A549 (cell line): ENCODE data around the gene CCDC152. TPM values are rescaled to one million over a fixed set of nuclear protein-coding genes. Genes with fewer than 3 reads are reported as not detected.

Source experiments
- ATAC-seq, 2 experiments: fragments of 200-7000 bp in 1 of 2; fragments of >200 bp in 1 of 2; cut with Nextera tagmentation in 1 of 2; cut with Tn5 transposase in 1 of 2; 3 replicates each; pipeline versions ENCODE4 v1.8.0 to v1.9.1; 2018 to 2020; ENCODE audit warnings: mild to moderate bottlenecking in 1 of 2, moderate library complexity in 1 of 2
- CTCF ChIA-PET: fragments of 300-600 bp; sonication (Branson Sonifier 250); formaldehyde crosslinking; extraction: SDS; loops from one replicate; lab custom pipeline; 2021; ENCODE audit warnings: antibody characterized with exemption, inconsistent platforms; lab: Yijun Ruan, JAX
- POLR2A ChIA-PET: fragments of 350-600 bp; formaldehyde crosslinking; extraction: SDS; loops from one replicate; lab custom pipeline; 2021; ENCODE audit warnings: antibody characterized with exemption, inconsistent platforms; lab: Yijun Ruan, JAX
- DNase-seq, 2 experiments: peaks; one replicate each; pipeline versions ENCODE4 v3.0.0 to v3.0.0-alpha.2; 2011 to 2016; ENCODE audit warnings: low read depth in 1 of 2, low spot score in 1 of 2
- FAIRE-seq: peaks from 2 replicates; lab custom pipeline; 2011; peaks lifted over from hg19 to GRCh38; lab: Jason Lieb, UNC
- H3K27ac ChIP-seq, 2 experiments: fragments of >200 bp; sonication (Bioruptor Twin); formaldehyde crosslinking; 3 replicates each; pipeline ENCODE4 v1.5.1; 2016 to 2017
- H3K4me1 ChIP-seq: fragments of >200 bp; sonication (Bioruptor Twin); formaldehyde crosslinking; 3 replicates; pipeline ENCODE4 v1.6.1; 2016
- H3K4me2 ChIP-seq: fragments of >200 bp; sonication (Bioruptor Twin); formaldehyde crosslinking; 3 replicates; pipeline ENCODE4 v1.6.1; 2016
- H3K4me3 ChIP-seq: fragments of >200 bp; sonication (Bioruptor Twin); formaldehyde crosslinking; 3 replicates; pipeline ENCODE4 v1.5.1; 2016
- H3K9me3 ChIP-seq: fragments of >200 bp; sonication (Bioruptor Twin); formaldehyde crosslinking; 3 replicates; pipeline ENCODE4 v1.6.1; 2016
- CBX8 ChIP-seq: fragments of 200-600 bp; sonication (generic); IDR thresholded peaks from 2 replicates; pipeline ENCODE4 v1.6.1; 2016
- CEBPB ChIP-seq, 2 experiments: fragments of >200 bp in 1 of 2; sonication (Bioruptor Twin) in 1 of 2; formaldehyde crosslinking in 1 of 2; IDR thresholded peaks; 2 replicates each; pipeline ENCODE4 v1.6.1; 2012 to 2016
- CHD4 ChIP-seq: fragments of 200-600 bp; sonication (generic); IDR thresholded peaks from 2 replicates; pipeline ENCODE4 v1.6.1; 2016; ENCODE audit warnings: antibody characterized with exemption, mild to moderate bottlenecking, borderline replicate concordance
- EHF ChIP-seq: fragments of 250-450 bp; sonication (Bioruptor Pico); IDR thresholded peaks from 2 replicates; pipeline ENCODE4 v1.5.0; 2020; ENCODE audit warnings: mild to moderate bottlenecking
- EP300 ChIP-seq, 2 experiments: fragments of >200 bp; sonication (Bioruptor Twin); formaldehyde crosslinking; IDR thresholded peaks; 2 replicates in 1 of 2; 3 replicates in 1 of 2; pipeline ENCODE4 v1.6.1; 2016 to 2017
- FOSB ChIP-seq: fragments of 250-450 bp; sonication (Bioruptor Pico); IDR thresholded peaks from 2 replicates; pipeline ENCODE4 v1.5.0; 2020; ENCODE audit warnings: mild to moderate bottlenecking, moderate library complexity
- FOSL2 ChIP-seq, 2 experiments: fragments of 450-650 bp in 1 of 2; fragments of >200 bp in 1 of 2; sonication (Bioruptor Twin) in 1 of 2; formaldehyde crosslinking; IDR thresholded peaks; 2 replicates each; pipeline versions ENCODE4 v1.5.0 to v1.6.1; 2016 to 2020; ENCODE audit warnings: mild to moderate bottlenecking in 1 of 2, moderate library complexity in 1 of 2
- JUN ChIP-seq, 2 experiments: fragments of >200 bp; sonication (Bioruptor Twin); formaldehyde crosslinking; IDR thresholded peaks; 2 replicates in 1 of 2; 3 replicates in 1 of 2; pipeline ENCODE4 v1.6.1; 2016 to 2017
- JUNB ChIP-seq: fragments of >200 bp; sonication (Bioruptor Twin); formaldehyde crosslinking; IDR thresholded peaks from 2 replicates; pipeline ENCODE4 v1.6.1; 2016
- KDM1A ChIP-seq: fragments of 200-600 bp; sonication (generic); IDR thresholded peaks from 2 replicates; pipeline ENCODE4 v1.6.1; 2016; ENCODE audit warnings: low read depth, mild to moderate bottlenecking
- MAFK ChIP-seq: fragments of 450-650 bp; IDR thresholded peaks from 2 replicates; pipeline ENCODE4 v1.6.1; 2014; ENCODE audit not compliant: partially characterized antibody
- PHF8 ChIP-seq: fragments of 200-600 bp; sonication (generic); IDR thresholded peaks from 2 replicates; pipeline ENCODE4 v1.6.1; 2016; ENCODE audit warnings: low read depth, mild to moderate bottlenecking, antibody characterized with exemption, moderate library complexity, borderline replicate concordance
- SMC3 ChIP-seq: fragments of >200 bp; sonication (Bioruptor Twin); formaldehyde crosslinking; IDR thresholded peaks from 3 replicates; pipeline ENCODE4 v1.6.1; 2018; ENCODE audit warnings: inconsistent platforms
- SREBF2 ChIP-seq: fragments of 450-650 bp; IDR thresholded peaks from 2 replicates; pipeline ENCODE4 v1.6.1; 2014; ENCODE audit warnings: mild to moderate bottlenecking, moderate library complexity
- TP53 ChIP-seq: fragments of 250-450 bp; sonication (Bioruptor Pico); IDR thresholded peaks from 2 replicates; pipeline ENCODE4 v1.5.0; 2021; ENCODE audit warnings: mild to moderate bottlenecking, moderate library complexity
- whole genome bisulfite sequencing: methylation state at CpG from one replicate; pipeline ENCODE4 v1.1.6; 2017; ENCODE audit errors: missing lambda C conversion rate; 5-methylcytosine and 5-hydroxymethylcytosine counted together
- polyA plus RNA-seq, 4 experiments: library from polyadenylated mRNA; depleted of rRNA in 3 of 4; stranded (reverse); fragments of >200 nt; fragmentation: RNase III in 1 of 4; extraction: RNeasy Plus Mini Kit Qiagen cat#74134 plus additional on column Dnase treatment in 1 of 4; gene quantifications; 2 replicates in 3 of 4; 3 replicates in 1 of 4; pipeline ENCODE4 v1.2.3, GENCODE V29; 2011 to 2017
- TF ChIP-seq, protein P1 (sequence below): fragments of 250-450 bp; sonication (Bioruptor Pico); IDR thresholded peaks from 2 replicates; pipeline ENCODE4 v1.5.0; 2020; ENCODE audit warnings: low read depth, mild to moderate bottlenecking, moderate library complexity
- TF ChIP-seq, protein P2 (sequence below): IDR thresholded peaks from 2 replicates; pipeline ENCODE4 v1.6.1; 2012

The CCDC152 gene
- polyA plus RNA-seq, 2 of the 4 experiments (the other 2 are of a cell fraction): not detected

DNA sequence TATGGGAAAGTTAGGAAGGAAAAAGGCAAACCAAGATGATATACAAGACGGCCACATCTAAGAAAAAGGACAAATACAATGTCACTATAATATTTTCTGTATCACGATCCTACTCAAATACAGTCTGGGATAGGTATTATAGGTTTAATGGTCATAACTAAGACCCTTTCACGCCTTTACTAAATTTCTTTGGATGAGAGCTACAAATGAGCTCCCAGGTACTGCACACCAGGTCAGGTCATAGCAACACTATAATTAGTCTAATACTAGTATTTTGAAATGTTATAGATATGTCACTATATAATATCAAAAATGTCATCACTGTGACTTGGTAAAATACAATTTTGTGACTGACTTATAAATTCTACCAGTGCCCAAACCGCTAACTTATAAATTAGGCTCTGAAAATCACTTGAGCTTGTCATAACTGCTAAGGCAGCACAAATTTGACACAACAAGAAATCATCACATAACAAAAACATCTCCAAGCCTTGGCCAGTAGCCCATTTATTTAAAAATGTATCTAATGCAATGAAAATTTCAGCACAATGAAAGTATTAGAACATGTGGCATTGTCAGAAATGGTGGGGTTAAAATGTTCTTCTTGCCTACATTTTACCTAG, 48.2 kb downstream of the CCDC152 start:
- no peak overlapping the region for H3K27ac ChIP-seq
- no peaks in the 10 kb centered on the region for H3K4me1 ChIP-seq
- WGBS: 64% methylated on average over 4 of the region's 4 CpGs
- no peak for TF ChIP-seq EP300 (IDR thresholded peaks at IDR 0.05)
- TF ChIP-seq JUNB: no peak
- CTCF ChIA-PET: no interaction called here
- DNase-seq (no peak), FAIRE-seq (no peak), ATAC-seq (no peak)
- H3K4me2 ChIP-seq: no peak overlapping the region
- H3K9me3 ChIP-seq: no peaks in the 10 kb centered on the region
- no peak overlapping the region for H3K4me3 ChIP-seq
- POLR2A ChIA-PET: no interaction called here

DNA sequence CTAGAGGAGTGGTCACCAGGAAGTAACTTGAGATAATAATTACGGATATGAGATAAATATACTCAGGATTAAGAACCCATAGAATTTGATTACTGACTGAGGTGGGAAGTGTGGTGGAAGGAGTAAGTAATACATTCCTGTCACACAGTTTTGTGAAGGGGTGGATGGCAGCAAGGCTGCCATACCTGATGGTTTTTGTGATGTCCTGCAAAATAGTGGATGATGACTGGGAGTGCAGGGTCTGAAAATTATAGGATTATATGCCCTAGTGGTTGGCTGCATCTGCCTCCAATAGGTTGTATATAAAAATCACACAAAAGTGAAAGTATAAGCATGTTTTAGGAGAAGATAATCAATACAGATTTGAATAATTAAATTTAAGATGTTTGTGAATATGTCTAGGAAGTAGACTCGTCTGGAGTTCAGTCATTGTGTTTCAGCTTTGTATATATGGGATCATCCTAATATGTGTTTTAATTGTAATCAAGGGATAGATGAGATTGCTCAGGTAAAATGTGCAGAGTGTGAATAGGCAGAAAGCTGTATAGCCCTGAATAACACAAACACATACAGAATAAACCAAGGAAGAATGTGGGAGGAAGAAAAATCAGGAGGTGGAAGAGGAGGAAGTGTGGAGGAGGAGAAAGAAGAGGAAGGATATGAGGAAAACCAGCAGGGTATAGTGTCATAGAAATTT, 49.5 kb downstream of the CCDC152 start:
- ChIA-PET POLR2A (no interaction called here), CTCF (no interaction called here)
- no peak for FAIRE-seq
- Histone ChIP-seq H3K4me1 (no peaks in the 10 kb centered on the region), H3K9me3 (no peaks in the 10 kb centered on the region), H3K27ac (no peak overlapping the region), H3K4me3 (no peak overlapping the region), H3K4me2 (no peak overlapping the region)
- ATAC-seq: no peak
- TF ChIP-seq, protein P1, sequence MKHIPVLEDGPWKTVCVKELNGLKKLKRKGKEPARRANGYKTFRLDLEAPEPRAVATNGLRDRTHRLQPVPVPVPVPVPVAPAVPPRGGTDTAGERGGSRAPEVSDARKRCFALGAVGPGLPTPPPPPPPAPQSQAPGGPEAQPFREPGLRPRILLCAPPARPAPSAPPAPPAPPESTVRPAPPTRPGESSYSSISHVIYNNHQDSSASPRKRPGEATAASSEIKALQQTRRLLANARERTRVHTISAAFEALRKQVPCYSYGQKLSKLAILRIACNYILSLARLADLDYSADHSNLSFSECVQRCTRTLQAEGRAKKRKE (CRISPR knock-in tag): no peak
- TF ChIP-seq PHF8: no peak
- no peak for TF ChIP-seq FOSL2 (IDR thresholded peaks at IDR 0.05)
- no peak for TF ChIP-seq FOSL2 (CRISPR knock-in tag; IDR thresholded peaks at IDR 0.05)
- no peak for TF ChIP-seq CEBPB (IDR thresholded peaks at IDR 0.05)
- TF ChIP-seq JUNB: no peak
- TF ChIP-seq KDM1A: no peak
- TF ChIP-seq MAFK: no peak
- TF ChIP-seq CBX8: no peak
- no peak for TF ChIP-seq CHD4
- TF ChIP-seq, protein P2, sequence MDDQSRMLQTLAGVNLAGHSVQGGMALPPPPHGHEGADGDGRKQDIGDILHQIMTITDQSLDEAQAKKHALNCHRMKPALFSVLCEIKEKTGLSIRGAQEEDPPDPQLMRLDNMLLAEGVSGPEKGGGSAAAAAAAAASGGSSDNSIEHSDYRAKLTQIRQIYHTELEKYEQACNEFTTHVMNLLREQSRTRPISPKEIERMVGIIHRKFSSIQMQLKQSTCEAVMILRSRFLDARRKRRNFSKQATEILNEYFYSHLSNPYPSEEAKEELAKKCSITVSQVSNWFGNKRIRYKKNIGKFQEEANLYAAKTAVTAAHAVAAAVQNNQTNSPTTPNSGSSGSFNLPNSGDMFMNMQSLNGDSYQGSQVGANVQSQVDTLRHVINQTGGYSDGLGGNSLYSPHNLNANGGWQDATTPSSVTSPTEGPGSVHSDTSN: no peak
- TF ChIP-seq EHF (CRISPR knock-in tag): no peak
- TF ChIP-seq SMC3: no peak
- 53% methylated on average over 2 of the region's 2 CpGs for WGBS
- DNase-seq: no peak

DNA sequence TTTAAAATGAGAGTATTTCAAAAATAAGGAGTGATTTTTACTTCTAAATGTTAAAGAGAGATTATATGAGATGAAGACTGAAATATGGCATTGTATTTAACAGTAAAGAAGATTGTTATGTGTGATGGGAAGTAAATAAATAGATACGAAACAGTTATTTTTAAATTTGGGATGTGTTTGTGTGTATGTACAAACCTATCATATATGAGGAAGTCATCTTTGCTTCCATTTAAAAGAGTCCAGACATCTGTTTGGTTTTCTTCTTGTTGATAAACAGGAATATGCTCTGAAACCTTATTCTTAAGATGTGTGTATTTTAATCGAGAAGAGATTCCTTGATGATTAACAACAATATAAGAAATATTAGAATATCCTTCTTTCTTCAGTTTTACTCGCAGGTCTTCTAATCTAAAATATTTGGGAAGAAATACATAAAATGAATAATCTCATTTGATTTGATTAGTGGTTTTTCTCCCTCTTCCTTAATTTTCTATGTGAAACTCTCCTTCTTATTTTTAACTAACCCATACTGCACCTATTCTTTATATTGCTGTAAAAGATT, 50.2 kb downstream of the CCDC152 start:
- ATAC-seq (no peak), DNase-seq (no peak)
- ChIA-PET CTCF (no interaction called here), POLR2A (no interaction called here)
- Histone ChIP-seq H3K4me3 (no peak overlapping the region), H3K4me1 (no peaks in the 10 kb centered on the region), H3K9me3 (no peaks in the 10 kb centered on the region), H3K4me2 (no peak overlapping the region)
- 49% methylated on average over 3 of the region's 3 CpGs for WGBS
- no peak for TF ChIP-seq SREBF2
- TF ChIP-seq FOSB (CRISPR knock-in tag): no peak
- TF ChIP-seq TP53 (CRISPR knock-in tag): no peak
- TF ChIP-seq CEBPB (IDR thresholded peaks at IDR 0.05): no peak
- TF ChIP-seq JUN (IDR thresholded peaks at IDR 0.05): no peak
- no peak for TF ChIP-seq EHF (CRISPR knock-in tag)
- TF ChIP-seq CHD4: no peak
- TF ChIP-seq, all 56 proteins: peak for 0
- no peak overlapping the region for H3K27ac ChIP-seq
- FAIRE-seq: no peak
